Fibroblast of peridontal ligament (primary cell): ENCODE results near the gene MT1A.
A peak's percentile ranks its signal among the peaks of the same experiment; 100 is the strongest.
"Not testable (repeated sequence)": the region's sequence is repeated elsewhere in the genome, so short reads cannot be mapped to it uniquely, and the experiment has no call there.

ENCODE experiments used
- DNase-seq: peaks from one replicate; pipeline ENCODE4 v3.0.0-alpha.2; 2010; ENCODE audit errors: extremely low read depth

The MT1A gene

DNA sequence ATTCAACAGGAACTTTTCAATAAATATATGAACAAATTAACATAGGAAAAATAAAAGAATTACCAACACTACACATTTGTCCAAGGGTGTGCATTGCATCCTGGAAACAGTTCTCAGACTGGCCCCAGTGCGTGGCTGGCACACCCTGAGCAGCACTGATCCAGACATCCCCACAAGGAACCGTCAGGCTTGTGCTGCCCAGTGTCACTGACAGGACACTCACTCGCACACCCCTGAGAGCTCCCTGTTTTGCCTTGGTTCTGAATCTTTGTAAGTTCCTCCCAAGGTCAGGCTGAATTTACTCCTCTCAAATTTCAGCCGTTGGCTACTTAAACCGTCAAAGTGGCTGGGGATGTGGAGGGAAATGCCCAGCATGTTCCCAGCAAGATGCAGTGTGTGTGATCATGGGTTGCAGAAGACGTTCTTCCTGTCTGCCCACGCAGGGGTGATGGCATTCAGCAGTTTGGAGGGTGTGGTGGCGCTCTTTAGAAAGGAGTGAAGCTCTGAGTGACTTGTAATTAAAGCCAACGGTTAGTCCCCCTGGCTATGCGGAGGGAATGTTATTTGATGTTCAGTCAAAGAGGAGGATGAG is 28.4 kb upstream of the MT1A start:
- peak; percentile 82 for DNase-seq

DNA sequence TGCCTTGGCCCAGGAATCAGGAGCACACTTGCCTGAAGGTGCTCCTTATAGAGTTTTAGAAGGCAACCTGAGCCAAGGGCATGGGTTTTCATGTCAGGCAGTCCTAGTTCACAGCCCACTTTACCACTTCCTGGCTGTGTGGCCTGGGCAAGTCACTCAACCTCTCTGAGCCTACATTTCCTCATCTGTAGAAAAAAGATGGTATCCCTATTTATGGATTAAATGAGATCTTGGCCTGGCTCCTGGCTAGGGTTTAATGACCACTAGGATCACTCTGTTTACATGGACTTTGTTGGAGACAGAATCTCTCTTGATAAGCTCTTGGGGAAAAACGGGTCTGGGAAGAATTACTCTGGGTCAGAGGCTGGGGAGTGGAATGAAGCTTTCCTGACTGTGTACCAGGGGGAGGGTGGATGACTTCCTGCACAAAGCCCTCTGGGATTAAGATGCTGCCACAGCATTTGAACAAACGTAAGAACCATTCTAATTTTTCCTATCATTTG is 27.8 kb upstream of the MT1A start:
- peak; percentile 75 for DNase-seq

DNA sequence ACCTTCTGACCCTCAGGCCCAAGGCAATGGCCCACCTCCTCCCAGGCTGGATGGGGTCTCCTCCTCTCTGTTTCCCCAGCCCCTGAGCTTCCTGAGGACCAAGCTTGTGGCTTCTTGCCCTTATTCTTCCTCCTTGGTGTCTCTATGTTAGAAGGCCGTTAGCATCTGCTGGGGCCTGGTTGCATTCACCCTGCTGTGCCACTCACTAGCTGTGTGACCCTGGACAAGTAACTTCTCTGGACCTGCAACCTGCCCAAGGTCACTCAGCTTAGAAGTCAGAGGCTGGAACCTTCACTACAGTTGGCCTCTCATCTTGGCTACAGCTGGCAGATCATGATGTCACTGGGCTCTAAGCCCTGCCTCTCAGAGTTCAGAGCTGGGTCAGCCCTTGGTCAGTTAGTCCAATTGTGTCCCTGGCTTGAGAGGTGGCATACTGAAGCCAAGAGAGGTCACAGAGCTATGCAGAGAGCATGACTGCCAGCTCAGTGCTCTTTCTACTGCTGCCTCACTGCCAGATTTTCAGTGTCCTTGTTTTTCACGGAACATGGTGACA is 27.1 kb upstream of the MT1A start:
- DNase-seq, result peak; percentile 68

DNA sequence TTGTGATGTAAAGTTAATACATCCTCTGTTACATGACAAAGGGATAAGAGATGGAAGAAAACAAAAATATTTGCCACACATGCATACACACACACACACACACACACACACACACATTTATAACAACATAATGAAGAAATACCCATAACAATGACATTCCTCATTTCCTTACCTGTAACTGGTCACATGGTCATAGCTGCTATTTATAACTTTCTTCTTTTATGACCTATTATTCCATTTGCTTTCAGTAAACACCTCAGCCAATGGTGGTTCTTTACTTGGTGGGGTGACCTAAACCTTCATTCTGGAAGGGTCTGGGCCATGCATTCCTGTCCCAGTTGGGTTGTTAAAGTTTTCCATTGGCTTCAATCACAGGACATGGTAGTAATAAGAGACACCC is 24.8 kb upstream of the MT1A start:
- no peak for DNase-seq

DNA sequence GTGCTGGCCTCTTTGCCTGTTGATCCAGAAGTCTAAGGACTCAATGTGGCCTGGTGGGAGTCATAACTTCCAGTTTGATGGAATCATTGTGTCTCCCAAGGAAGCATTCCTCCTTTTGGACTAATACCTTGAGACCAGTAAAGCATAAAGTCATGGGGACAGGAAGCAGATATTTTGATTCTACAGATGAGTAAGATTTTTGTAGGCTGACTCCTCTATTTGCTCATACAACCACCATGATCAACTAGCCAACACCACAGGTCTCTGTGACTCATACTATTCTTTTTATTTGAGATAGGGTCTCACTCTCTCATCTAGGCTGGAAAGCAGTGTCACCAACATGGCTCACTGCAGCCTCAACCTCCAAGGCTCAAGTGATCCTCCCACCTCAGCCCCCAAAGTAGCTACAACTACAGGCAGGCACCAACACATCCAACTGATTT is 23.9 kb upstream of the MT1A start:
- peak; percentile 19 for DNase-seq

DNA sequence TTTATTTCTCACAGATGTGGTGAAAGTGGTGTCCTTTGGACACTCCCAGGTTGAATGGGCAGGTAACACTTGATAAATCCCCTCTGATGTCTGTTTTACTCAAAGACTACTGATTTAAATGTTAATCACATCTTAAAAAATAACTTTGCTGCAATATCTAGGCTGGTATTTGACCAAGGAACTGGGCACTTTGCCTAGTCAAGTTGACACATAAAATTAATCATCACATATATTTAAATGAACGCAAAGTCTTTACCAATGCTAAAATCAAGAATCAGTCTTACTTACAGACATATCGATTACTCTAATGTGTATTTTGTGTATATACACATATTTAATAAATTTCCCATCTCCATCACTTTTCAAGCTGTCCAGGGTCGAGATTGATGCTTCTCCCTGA is 23.1 kb upstream of the MT1A start:
- DNase-seq, result peak; percentile 38

DNA sequence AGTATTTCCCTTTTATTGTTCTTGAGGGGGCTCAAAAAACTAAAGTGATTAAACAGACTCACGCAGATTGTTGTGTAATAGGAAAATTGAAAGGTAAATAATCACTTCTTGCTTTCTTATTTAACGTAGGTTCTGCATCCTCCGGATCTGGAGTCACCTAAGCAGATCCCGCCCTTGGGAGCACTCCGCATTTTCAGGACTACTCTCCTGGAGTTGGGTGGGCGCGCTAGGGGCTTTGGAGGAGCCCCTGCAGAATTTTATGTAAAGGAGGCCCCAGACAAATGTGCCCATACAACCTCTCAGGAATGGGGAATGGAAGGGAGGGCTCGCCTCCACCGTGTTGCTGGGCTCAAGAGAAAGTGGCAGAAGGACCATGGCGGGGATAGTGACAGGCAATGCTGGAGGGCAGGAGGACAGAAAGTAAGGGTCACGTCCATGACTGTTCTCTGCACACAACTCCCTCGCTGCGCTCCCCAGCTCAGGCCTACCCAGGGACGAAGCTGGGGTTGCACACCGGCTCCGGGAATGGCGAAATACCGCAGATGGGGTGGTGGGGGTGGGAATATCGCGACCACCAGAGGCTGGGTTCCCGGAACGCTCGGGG is 21.8 kb upstream of the MT1A start:
- DNase-seq, result no peak

DNA sequence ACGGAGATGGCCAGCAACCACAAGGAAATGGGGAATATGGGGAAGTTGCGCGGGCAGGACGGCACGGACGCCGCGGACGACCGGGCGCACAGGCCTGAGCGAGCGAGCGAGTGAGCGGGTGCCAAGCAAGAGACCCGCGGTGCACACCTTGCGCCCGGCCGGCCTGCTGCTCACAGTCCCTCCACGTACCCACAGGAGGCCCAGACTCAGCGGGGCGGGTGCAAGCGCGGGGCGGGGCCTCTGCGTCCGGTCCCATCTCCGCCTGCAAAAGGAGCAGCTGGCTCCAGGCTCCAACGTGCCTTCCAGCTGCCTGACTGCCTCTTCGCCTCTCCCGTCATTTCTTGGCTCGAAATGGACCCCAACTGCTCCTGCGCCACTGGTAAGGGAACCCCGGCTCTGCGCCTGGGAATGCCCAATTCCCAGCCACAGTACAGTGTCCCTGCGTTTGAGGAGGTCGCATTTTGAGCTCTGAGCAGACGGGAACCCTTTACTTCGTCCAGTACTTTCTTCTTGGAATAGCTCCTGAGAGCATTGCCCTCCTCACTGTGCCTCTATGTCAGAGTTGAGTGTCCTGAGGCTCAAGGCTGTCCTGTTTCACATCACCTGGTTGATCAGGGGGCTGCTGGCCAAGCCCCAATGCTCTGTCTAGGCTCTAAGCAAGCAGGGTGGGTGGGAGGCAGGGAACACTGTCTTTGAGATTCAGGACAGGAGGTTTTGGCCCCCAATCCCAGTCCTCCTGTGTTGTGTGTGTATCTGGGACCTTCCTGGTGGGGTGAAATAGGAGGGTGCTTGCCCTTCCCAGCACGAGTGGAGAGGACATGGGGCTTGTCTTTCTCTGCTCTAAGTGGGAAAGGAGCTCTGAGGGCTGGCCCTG is 21.0 kb upstream of the MT1A start:
- peak; percentile 68 for DNase-seq

DNA sequence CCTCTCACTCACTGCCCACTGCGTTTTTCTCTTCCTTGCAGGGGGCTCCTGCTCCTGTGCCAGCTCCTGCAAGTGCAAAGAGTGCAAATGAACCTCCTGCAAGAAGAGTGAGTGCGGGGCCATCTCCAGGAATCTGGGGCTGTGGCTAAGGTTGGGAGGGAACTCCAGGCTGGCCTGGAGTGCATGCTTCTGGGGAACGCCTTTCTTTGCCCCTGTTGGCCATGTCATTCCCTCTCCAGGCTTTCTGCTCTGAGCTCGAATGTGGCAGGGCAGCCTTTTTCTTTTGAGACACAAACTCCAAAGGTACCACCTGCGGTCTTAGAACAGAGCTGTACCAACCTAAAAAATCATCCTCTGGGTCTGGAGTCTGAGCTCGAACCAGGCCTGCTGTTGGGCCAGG is 20.3 kb upstream of the MT1A start:
- no peak for DNase-seq

DNA sequence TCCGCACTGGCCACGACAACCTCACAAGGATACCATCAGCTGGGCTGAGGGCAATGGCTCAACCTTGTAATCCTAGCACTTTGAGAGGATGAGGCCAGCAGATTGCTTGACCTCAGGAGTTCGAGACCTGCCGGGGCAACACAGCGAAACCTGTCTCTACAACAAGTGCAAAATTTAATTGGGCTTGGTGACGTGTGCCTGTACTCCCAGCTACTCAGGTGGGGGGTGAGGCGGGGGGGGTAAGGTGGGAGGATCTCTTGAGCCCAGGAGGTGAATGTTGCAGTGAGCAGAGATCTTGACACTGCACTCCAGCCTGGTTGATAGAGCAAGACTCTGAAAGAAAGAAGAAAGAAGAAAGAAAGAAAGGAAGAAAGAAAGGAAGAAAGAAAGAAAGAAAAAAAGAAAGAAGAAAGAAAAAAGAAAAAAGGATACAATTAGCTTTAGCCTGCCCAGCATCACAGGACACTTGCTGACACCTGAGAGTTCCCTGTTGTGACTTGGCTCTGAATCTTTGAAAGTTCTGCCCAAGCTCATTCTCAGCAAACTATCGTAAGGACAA is 18.0 kb upstream of the MT1A start:
- DNase-seq, result no peak

DNA sequence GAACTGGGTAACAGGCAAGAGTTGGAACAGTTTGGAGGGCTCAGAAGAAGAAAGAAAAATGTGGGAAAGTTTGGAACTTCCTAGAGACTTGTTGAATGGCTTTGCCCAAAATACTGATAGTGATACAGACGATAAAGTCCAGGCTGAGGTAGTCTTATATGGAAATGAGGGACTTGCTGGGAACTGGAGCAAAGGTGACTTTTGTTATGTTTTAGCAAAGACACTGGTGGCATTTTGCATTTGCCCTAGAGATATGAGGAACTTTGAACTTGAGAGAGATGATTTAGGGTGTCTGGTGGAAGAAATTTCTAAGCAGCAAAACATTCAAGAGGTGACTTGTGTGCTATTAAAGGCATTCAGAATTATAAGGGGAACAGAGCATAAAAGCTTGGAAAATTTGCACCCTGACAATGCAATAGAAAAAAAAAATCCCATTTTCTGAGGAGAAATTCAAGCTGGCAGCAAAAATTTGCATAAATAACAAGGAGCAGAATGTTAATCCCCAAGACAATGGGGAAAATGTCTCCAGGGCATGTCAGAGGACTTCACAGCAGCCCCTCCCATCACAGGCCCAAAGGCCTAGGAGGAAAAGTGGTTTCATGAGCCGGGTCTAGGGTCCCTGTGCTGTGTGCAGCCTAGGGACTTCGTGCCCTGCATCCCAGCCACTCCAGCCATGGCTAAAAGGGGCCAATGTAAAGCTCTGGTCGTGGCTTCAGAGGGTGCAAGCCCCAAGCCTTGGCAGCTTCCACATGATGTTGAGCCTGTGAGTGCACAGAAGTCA is 16.6 kb upstream of the MT1A start:
- DNase-seq, result not testable (repeated sequence)

DNA sequence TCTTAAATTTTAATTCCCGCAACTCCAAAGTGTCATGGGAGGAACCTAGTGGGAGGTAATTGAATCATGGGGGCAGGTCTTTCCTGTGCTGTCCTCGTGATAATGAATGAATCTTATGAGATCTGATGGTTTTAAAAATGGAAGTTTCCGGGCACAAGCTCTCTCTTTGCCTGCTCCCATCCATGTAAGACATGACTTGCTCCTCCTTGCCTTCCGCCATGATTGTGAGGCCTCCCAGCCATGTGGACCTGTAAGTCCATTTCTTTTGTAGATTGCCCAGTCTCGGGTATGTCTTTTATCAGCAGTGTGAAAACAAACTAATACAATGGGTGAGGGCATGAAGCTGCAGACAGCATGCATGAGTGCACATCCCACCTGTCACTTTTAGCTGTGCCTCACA is 15.3 kb upstream of the MT1A start:
- not testable (repeated sequence) for DNase-seq

DNA sequence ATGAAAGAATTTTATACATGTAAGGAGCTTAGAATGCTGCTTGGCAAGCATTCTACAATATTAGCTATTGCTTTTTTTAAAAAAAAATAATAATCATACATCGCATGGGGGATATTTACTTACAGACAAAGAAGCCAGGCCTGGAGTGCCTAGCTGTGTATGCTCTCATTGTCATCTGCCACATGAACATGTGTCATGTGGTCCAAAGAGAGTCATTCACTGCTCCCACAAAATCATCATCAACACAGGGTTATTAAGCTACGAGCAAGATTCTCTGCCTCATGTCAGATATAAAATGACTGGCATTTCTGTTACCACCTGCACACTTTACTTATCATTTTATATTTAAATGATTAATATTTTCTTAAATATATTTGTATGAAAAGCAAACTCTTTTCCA is 14.8 kb upstream of the MT1A start:
- DNase-seq, result no peak

DNA sequence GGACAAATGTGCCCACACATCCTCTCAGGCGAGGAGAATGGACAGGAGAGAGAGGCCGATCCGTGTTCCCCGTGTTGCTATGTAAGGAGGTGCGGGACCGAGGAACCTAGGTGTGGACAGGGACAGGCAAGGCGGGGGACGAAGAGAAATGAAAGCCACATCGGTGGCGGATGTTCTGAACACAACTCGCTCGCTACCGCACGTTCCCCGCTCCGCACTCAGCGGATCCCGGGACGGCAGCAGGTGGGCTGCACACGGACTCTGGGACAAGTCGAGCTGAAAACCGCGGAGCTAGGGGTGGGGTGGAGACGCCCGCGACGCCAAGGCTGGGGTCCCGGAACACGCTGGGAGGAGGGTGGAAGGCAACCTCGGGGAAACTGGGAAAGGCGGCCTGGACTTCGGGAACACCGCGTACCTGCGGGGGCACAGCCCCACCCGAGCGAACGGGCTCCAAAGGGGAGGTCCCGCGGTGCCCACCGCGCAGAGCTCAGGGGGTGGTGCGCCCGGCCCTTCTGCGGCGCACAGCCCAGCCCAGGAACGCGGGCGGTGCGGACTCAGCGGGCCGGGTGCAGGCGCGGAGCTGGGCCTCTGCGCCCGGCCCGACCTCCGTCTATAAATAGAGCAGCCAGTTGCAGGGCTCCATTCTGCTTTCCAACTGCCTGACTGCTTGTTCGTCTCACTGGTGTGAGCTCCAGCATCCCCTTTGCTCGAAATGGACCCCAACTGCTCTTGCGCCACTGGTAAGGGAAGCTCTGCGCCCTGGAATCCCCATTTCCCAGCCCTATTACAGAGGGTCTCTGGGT is 13.1 kb upstream of the MT1A start, which contains the start of gene MT1E:
MT1E (plus strand) TSS at position 642 of the 803 bp plus-strand sequence; CDS start at position 713, 71 bp downstream.
- peak; percentile 70 for DNase-seq

DNA sequence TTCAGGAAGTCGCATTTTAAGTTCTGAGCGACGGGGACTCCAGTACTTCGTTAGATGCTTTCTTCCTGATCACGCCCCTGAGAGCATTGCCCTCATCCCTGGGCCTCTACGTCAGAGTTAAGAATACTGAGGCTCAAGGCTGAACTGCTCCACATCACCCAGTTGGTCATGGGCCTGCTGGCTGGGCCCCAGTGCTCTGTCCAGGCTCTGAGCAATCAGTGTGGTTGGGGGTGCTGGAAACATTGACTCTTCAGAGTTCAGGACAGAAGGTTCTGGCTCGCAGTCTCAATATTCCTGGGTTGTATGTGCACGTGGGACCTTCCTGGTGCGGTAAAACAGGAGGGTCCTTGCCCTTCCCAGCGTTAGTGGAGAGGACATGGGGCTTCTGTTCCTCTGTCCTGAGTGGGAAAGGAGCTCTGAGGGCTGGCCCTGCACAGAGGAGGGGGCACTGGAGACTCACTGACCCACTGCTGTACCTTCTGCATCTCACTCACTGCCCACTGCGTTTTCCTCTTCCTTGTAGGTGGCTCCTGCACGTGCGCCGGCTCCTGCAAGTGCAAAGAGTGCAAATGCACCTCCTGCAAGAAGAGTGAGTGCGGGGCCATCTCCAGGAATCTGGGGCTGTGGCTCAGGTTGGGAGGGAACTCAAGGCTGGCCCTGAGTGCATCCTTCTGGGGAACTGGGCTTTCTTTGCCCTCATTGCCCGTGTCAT is 12.4 kb upstream of the MT1A start:
- DNase-seq, result peak; percentile 87

DNA sequence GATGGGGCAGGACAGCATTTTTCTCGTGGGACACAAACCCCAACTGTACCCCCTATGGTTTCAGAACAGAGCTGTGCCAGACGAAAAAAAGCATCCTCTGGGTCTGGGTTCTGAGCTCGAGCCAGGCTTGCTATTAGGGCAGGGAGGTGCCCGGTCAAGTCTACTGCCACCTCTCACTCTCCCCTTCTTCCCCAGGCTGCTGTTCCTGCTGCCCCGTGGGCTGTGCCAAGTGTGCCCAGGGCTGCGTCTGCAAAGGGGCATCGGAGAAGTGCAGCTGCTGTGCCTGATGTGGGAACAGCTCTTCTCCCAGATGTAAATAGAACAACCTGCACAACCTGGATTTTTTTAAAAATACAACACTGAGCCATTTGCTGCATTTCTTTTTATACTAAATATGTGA is 11.8 kb upstream of the MT1A start:
- DNase-seq, result no peak

DNA sequence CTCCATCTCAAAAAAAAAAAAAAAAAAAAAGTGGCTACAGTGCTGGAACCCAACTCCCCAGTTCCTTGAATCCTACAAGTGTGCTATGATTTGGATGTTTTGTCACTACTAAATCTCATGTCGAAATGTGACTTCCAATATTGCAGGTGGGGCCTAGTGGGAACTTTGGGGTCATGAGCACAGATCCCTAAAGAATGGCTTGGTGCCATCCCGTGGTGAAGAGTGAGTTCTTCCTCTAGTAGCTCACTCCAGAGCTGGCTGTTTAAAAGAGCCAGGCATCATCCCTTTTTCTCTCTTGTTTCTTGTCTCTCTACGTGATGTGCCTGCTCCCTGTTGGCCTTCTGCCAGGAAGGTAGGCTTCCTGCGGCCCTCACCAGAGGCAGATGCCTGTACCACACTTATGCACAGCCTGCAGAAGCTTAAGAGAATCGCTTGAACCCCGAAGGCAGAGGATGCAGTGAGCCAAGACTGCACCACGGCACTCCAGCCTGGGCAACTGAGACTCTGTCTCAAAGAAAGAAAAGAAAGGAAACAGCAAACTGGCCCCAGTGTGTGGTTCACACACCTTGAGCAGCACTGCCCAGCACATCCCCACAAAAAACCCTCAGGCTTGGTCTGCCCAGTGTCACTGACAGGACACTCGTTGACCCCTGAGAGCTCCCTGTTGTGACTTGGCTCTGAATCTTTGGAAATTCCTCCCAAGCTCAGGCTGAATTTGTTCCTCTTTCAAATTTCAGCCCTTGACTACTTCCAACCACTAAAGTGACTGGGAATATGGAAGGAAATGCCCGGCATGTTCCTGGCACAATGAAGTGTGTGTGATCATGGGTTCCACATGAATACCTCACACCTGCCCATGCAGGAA is 9.7 kb upstream of the MT1A start:
- no peak for DNase-seq

DNA sequence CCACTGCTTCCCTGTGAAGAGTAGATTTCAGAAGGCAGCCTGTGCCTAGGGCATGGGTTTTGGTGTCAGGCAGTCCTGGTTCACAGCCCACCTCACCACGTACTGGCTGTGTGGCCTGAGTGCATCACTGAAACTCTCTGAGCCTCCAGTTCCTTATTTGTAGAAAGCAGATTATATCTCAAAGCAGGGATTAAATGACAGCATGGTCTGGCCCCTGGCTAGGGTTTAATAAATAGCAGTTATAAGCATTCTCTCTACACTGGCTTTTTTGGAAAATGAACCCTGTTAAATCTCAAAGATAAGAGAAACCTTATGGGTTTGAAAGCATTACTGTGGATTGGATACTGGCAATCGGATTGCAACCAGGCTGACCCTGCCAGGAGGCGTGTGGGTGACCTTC is 8.9 kb upstream of the MT1A start:
- DNase-seq, result no peak

DNA sequence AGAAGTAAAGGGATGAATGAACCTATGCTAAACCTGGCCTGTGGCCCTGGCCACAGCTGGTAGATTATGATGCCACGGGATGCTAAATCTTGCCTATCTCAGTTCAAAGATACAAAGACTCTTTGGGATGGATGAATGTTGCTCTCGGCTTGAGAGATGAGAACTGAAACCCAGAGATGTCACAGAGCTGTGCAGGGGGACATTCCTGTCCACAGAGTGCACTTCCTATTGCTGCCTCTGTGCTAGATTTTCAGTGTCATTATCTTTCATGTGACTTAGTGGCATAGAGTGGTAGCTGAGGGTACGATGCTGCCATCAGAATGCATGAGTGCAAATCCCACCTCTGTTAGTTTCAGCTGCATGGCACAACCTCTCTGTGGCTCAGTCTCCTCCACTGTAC is 8.3 kb upstream of the MT1A start:
- no peak for DNase-seq
